CD4-positive, CD25-positive, alpha-beta regulatory T cell (primary cell): ENCODE measurements around the gene MACROD2. TPM values are rescaled to one million over a fixed set of nuclear protein-coding genes. Genes with fewer than 3 reads are reported as not detected.
"Not testable (repeated sequence)": the region's sequence is repeated elsewhere in the genome, so short reads cannot be mapped to it uniquely, and the experiment has no call there.

Source experiments
- ATAC-seq, 2 donors: fragments of 150-1000 bp; cut with Tn5 transposase; one replicate each; pipeline ENCODE4 v1.10.0; 2021; ENCODE audit warnings: low read depth in 2 of 2, moderate number of reproducible peaks in 2 of 2, moderate library complexity in 1 of 2
- DNase-seq, 3 donors: peaks; one replicate each; pipeline versions ENCODE4 v3.0.0 to v3.0.0-alpha.2; 2012 to 2022; ENCODE audit warnings: mixed read lengths in 1 of 3
- H3K27ac ChIP-seq: one replicate; pipeline ENCODE4 v1.7.0; 2013; ENCODE audit warnings: mild to moderate bottlenecking, low read length; ENCODE audit not compliant: insufficient read depth, poor library complexity, severe bottlenecking
- H3K27me3 ChIP-seq: one replicate; pipeline ENCODE4 v1.7.0; 2013; ENCODE audit warnings: low read length; ENCODE audit not compliant: control insufficient read depth, insufficient read depth
- H3K36me3 ChIP-seq: one replicate; pipeline ENCODE4 v1.7.0; 2013; ENCODE audit warnings: mild to moderate bottlenecking, low read length, moderate library complexity; ENCODE audit not compliant: control insufficient read depth, insufficient read depth
- H3K4me1 ChIP-seq: 2 replicates; pipeline ENCODE4 v1.7.0; 2013; ENCODE audit warnings: mild to moderate bottlenecking, low read length; ENCODE audit not compliant: insufficient read depth, control insufficient read depth, poor library complexity, severe bottlenecking
- H3K4me3 ChIP-seq: one replicate; pipeline ENCODE4 v1.7.0; 2013; ENCODE audit warnings: low read depth, mild to moderate bottlenecking, low read length, moderate library complexity
- H3K9me3 ChIP-seq, 2 experiments: 1 replicate in 1 of 2; 2 replicates in 1 of 2; pipeline ENCODE4 v1.7.0; 2013; ENCODE audit warnings: low read length in 2 of 2, mild to moderate bottlenecking in 1 of 2, moderate library complexity in 1 of 2; ENCODE audit not compliant: control insufficient read depth in 2 of 2
- H3K27ac Mint-ChIP-seq, 3 donors: one replicate each; pipeline ENCODE4 v1.8.0; 2020 to 2022; ENCODE audit warnings: mild to moderate bottlenecking in 3 of 3, mixed read lengths in 3 of 3, moderate library complexity in 2 of 3
- H3K27me3 Mint-ChIP-seq: one replicate; pipeline ENCODE4 v1.8.0; 2022; ENCODE audit warnings: mild to moderate bottlenecking, mixed read lengths
- H3K36me3 Mint-ChIP-seq: one replicate; pipeline ENCODE4 v1.8.0; 2020; ENCODE audit warnings: mixed read lengths
- H3K4me1 Mint-ChIP-seq, 4 donors: one replicate each; pipeline ENCODE4 v1.8.0; 2020 to 2022; ENCODE audit warnings: mixed read lengths in 4 of 4, mild to moderate bottlenecking in 1 of 4
- H3K4me3 Mint-ChIP-seq, 4 donors: one replicate each; pipeline ENCODE4 v1.8.0; 2020 to 2022; ENCODE audit warnings: mild to moderate bottlenecking in 4 of 4, mixed read lengths in 4 of 4, moderate library complexity in 3 of 4
- H3K9me3 Mint-ChIP-seq, 7 donors: one replicate each; pipeline ENCODE4 v1.8.0; 2020 to 2022; ENCODE audit warnings: mixed read lengths in 7 of 7, mild to moderate bottlenecking in 3 of 7, moderate library complexity in 2 of 7
- polyA plus RNA-seq, 4 donors: library from polyadenylated mRNA; unstranded; fragments of 300-500 nt; fragmentation: Illumina TruSeq; gene quantifications; one replicate each; pipeline ENCODE4 v1.2.3, GENCODE V29; 2021
- total RNA-seq: library from RNA; stranded (reverse); gene quantifications from one replicate; pipeline ENCODE4 v1.2.3, GENCODE V29; 2022

The MACROD2 gene
- total and polyA plus RNA-seq, 5 donors from 2014 or later, result 1.4 TPM; not detected in 4

DNA sequence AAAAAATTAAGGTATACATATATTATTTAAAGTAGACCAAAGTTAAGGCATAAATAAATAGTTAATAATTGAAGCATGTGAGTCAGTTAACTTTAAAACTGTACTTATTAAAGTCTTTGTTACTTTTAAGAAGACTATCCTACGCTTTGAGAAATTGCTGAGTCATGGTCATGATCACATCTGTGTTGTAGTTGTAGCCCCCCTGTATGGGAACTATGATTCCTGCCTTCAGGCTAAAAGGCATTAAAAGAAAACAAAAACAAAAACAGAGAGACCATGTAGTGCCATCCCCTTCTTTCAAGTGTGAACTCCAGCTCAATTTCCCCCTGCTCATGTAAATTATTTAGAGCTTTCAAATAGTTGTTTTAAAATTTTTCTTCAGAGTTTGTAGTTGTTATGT lies 218.7 kb downstream of the MACROD2 start:
- Histone ChIP-seq H3K27ac (no peak overlapping the region), H3K27me3 (no peaks in the 10 kb centered on the region), H3K4me3 (no peak overlapping the region), H3K4me1 (no peaks in the 10 kb centered on the region), H3K36me3 (no peaks in the 10 kb centered on the region), H3K9me3 (peaks cover 0 to 4% of the 10 kb centered on the region in 2 experiments)
- DNase-seq, result no peak
- Mint-ChIP-seq H3K9me3 (peaks cover 5 to 26% (median 10%) of the 10 kb centered on the region in 7 donors), H3K4me1 (no peaks in the 10 kb centered on the region), H3K4me3 (no peak overlapping the region), H3K27ac (no peak overlapping the region), H3K36me3 (no peaks in the 10 kb centered on the region), H3K27me3 (no peaks in the 10 kb centered on the region)
- ATAC-seq, result no peak

DNA sequence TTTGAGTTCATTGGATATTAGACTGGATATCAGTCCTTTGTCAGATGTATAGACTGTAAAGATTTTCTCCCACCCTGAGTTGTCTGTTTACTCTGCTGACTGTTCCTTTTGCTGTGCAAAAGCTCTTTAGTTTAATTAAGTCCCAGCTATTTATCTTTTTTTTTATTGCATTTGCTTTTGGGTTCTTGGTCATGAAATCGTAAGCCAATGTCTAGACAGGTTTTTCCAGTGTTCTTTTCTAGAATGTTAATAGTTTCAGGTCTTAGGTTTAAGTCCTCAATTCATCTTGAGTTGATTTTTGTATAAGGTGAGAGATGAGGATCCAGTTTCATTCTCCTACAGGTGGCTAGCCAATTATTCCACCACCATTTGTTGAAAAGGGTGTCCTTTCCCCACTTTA lies 220.6 kb downstream of the MACROD2 start:
- DNase-seq, result not testable (repeated sequence)

DNA sequence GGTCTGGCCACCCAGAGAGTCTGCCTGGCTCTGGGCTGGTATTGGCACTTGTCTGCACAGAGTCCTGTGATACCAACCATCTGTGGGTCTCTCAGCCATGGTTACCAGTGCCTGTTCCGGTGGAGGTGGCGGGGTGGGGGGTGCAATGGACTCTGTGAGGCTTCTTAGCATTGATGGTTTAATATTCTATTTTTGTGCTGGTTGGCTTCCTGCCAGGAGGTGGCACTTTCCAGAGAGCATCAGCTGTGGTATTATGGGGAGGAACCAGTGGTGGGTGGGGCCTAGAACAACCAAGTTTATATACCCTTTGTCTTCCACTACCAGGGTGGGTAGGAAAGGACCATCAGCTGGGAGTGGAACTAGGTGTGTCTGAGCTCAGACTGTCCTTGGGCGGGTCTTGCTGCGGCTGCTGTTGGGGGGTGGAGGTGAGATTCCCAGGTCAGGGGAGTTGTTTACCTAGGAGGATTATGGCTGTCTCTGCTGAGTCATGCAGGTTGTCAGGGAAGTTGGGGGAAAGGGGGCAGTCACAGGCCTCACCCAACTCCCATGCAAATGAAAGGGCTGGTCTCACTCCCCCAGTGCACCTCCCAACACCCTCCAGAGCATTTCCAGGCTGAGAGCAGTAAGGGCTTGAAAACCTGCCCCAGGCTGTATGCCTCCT lies 224.6 kb downstream of the MACROD2 start:
- ATAC-seq, result no peak
- Mint-ChIP-seq H3K9me3 (peaks cover 3 to 22% (median 12%) of the 10 kb centered on the region in 7 donors), H3K4me3 (no peak overlapping the region), H3K36me3 (no peaks in the 10 kb centered on the region), H3K27me3 (no peaks in the 10 kb centered on the region), H3K27ac (no peak overlapping the region), H3K4me1 (no peaks in the 10 kb centered on the region)
- no peak overlapping the region for H3K4me3 ChIP-seq
- H3K9me3 ChIP-seq, result peaks cover 0 to 8% of the 10 kb centered on the region in 2 experiments
- H3K27me3 ChIP-seq, result no peaks in the 10 kb centered on the region
- no peaks in the 10 kb centered on the region for H3K36me3 ChIP-seq
- H3K27ac ChIP-seq, result no peak overlapping the region
- H3K4me1 ChIP-seq, result no peaks in the 10 kb centered on the region
- DNase-seq, result no peak

More for the DNA sequence above, 220.6 kb downstream of the MACROD2 start:
- not testable (repeated sequence) for H3K36me3 ChIP-seq, H3K27ac ChIP-seq, ATAC-seq, H3K4me3 Mint-ChIP-seq, H3K4me3 ChIP-seq, H3K27me3 Mint-ChIP-seq, H3K9me3 ChIP-seq, H3K4me1 Mint-ChIP-seq, H3K36me3 Mint-ChIP-seq, H3K4me1 ChIP-seq, H3K27ac Mint-ChIP-seq, H3K27me3 ChIP-seq
- peaks cover 5 to 25% (median 14%) of the 10 kb centered on the region in 7 donors for H3K9me3 Mint-ChIP-seq

DNA sequence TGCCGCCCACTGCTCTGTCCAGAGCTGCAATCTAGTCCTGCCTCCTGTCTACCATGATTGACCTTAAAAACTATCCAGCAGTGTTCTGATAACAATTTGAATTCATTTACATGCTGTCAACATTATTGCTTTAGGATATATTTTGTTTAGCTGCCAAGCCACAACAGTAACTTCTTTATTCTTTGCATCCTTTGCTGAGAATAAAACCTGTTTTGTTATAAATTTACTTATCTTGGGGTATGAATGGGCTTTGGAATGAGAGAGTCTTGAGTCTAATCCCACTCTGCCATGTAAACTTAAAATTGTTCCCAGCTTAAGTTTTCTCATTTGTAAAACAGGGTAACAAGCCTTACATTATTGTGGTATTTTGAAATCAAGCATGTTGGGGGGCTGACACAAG lies 225.7 kb downstream of the MACROD2 start:
- H3K4me1 Mint-ChIP-seq, result no peaks in the 10 kb centered on the region
- no peak for DNase-seq
- Histone ChIP-seq H3K9me3 (peaks cover 2 to 8% of the 10 kb centered on the region in 2 experiments), H3K27me3 (no peaks in the 10 kb centered on the region), H3K4me1 (no peaks in the 10 kb centered on the region), H3K36me3 (no peaks in the 10 kb centered on the region), H3K27ac (no peak overlapping the region), H3K4me3 (no peak overlapping the region)
- ATAC-seq, result no peak
- H3K36me3 Mint-ChIP-seq, result no peaks in the 10 kb centered on the region
- H3K9me3 Mint-ChIP-seq, result peaks cover 3 to 22% (median 12%) of the 10 kb centered on the region in 7 donors
- H3K27me3 Mint-ChIP-seq, result no peaks in the 10 kb centered on the region
- no peak overlapping the region for H3K27ac Mint-ChIP-seq
- H3K4me3 Mint-ChIP-seq, result no peak overlapping the region

DNA sequence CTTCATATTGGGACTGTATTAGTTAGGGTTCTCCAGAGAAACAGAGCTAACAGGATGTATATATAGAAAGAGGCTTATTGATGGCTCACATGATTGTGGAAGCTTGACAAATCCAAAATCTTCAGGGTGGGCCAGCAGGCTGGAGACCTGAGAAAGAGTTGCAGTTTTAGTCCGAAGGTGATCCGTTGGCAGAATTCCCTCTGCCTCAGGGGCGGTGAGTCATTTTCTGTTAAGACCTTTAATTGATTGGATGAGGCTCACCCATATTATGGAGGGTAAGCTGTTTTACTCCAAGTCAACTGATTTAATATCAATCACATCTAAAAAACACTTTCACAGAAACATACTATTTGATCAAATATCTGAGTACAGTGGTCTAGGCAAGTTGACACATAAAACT lies 228.5 kb downstream of the MACROD2 start:
- Mint-ChIP-seq H3K27ac (no peak overlapping the region), H3K27me3 (no peaks in the 10 kb centered on the region), H3K4me1 (no peaks in the 10 kb centered on the region), H3K36me3 (no peaks in the 10 kb centered on the region), H3K9me3 (peaks cover 3 to 25% (median 6%) of the 10 kb centered on the region in 7 donors), H3K4me3 (no peak overlapping the region)
- H3K4me3 ChIP-seq, result no peak overlapping the region
- H3K4me1 ChIP-seq, result no peaks in the 10 kb centered on the region
- no peaks in the 10 kb centered on the region for H3K36me3 ChIP-seq
- no peak for ATAC-seq
- no peaks in the 10 kb centered on the region for H3K27me3 ChIP-seq
- H3K27ac ChIP-seq, result no peak overlapping the region
- no peak for DNase-seq
- H3K9me3 ChIP-seq, result peaks cover 2 to 8% of the 10 kb centered on the region in 2 experiments

DNA sequence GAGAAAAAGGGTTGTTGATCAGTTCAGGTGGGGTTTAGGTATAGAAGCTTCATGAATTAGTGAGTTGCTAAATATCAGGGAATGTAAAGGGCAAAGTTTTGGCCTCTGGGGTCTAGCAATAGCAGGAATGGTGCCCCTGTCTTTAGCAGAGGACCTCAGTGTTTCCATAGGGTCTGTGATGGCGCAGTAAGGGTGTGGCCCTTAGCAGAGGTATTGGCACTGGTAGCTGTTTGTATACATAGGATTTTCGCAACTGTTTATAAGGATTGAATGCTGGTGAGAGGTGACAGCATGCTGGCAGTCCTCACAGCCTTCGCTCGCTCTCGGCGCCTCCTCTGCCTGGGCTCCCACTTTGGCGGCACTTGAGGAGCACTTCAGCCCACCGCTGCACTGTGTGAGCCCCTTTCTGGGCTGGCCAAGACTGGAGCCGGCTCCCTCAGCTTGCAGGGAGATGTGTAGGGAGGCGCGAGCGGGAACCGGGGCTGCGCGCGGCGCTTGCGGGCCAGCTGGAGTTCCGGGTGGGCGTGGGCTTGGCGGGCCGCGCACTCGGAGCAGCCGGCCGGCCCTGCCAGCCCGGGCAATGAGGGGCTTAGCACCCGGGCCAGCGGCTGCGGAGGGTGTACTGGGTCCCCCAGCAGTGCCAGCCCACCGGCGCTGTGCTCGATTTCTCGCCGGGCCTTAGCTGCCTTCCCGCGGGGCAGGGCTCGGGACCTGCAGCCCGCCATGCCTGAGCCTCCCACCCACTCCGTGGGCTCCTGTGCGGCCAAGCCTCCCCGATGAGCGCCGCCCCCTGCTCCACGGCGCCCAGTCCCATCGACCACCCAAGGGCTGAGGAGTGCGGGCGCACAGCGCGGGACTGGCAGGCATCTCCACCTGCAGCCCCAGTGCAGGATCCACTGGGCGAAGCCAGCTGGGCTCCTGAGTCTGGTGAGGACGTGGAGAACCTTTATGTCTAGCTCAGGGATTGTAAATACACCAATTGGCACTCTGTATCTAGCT lies 231.0 kb downstream of the MACROD2 start:
- H3K4me1 ChIP-seq, H3K4me3 Mint-ChIP-seq, H3K36me3 Mint-ChIP-seq, H3K4me1 Mint-ChIP-seq, DNase-seq, H3K36me3 ChIP-seq, H3K27ac ChIP-seq, H3K27ac Mint-ChIP-seq, H3K27me3 ChIP-seq, H3K27me3 Mint-ChIP-seq, H3K9me3 ChIP-seq, H3K4me3 ChIP-seq, ATAC-seq: not testable (repeated sequence)
- H3K9me3 Mint-ChIP-seq, result peaks cover 3 to 16% (median 5%) of the 10 kb centered on the region in 7 donors

DNA sequence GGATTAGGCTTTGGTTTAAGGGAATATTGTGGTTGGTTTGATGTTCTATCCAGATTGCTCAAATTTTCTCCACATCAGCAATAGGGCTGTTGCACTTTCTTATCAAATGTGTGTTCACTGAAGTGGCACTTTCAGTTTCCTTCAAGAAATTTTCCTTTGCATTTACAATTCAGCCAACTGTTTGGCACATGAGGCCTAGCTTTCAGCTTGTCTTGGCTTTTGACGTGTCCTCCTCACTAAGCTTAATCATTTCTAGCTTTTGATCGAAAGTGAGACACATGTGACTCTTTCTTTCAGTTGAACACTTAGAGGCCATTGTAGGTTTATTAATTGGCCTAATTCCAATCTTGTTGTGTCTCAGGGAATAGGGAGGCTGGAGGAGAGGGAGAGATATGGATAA lies 237.3 kb downstream of the MACROD2 start:
- Histone ChIP-seq H3K36me3 (no peaks in the 10 kb centered on the region), H3K4me1 (no peaks in the 10 kb centered on the region), H3K9me3 (peaks cover 0 to 4% of the 10 kb centered on the region in 2 experiments), H3K27me3 (no peaks in the 10 kb centered on the region), H3K27ac (no peak overlapping the region), H3K4me3 (no peak overlapping the region)
- no peak for ATAC-seq
- Mint-ChIP-seq H3K4me3 (no peak overlapping the region), H3K4me1 (no peaks in the 10 kb centered on the region), H3K27me3 (no peaks in the 10 kb centered on the region), H3K27ac (no peak overlapping the region), H3K36me3 (no peaks in the 10 kb centered on the region), H3K9me3 (peaks cover 0 to 21% (median 5%) of the 10 kb centered on the region in 7 donors)
- DNase-seq, result no peak
